Neural crest cell (in vitro differentiated cells): ENCODE data around the gene CRYBB1. TPM values are rescaled to one million over a fixed set of nuclear protein-coding genes. Genes with fewer than 3 reads are reported as not detected.

ENCODE experiments used
- DNase-seq: peaks from one replicate; pipeline ENCODE4 v3.0.0; 2021; ENCODE audit warnings: low read depth, mixed read lengths, low spot score
- H3K27ac Mint-ChIP-seq: one replicate; pipeline ENCODE4 v1.8.0; 2021; ENCODE audit warnings: mild to moderate bottlenecking, mixed read lengths; ENCODE audit not compliant: unreplicated experiment
- H3K27me3 Mint-ChIP-seq: 2 replicates; pipeline ENCODE4 v1.8.0; 2021; ENCODE audit warnings: low read depth, mild to moderate bottlenecking, mixed read lengths
- H3K36me3 Mint-ChIP-seq: 2 replicates; pipeline ENCODE4 v1.8.0; 2021; ENCODE audit warnings: low read depth, mild to moderate bottlenecking, mixed read lengths
- H3K4me1 Mint-ChIP-seq: 2 replicates; pipeline ENCODE4 v1.8.0; 2021; ENCODE audit warnings: mixed read lengths
- H3K4me3 Mint-ChIP-seq: one replicate; pipeline ENCODE4 v1.8.0; 2021; ENCODE audit warnings: mild to moderate bottlenecking, mixed read lengths
- H3K9me3 Mint-ChIP-seq: 2 replicates; pipeline ENCODE4 v1.8.0; 2021; ENCODE audit warnings: mixed read lengths
- total RNA-seq: library from RNA; stranded (reverse); gene quantifications from 2 replicates; pipeline ENCODE4 v1.2.1, GENCODE V29; 2021
- TF ChIP-seq, protein P1 (sequence below): fragments of 200-600 bp; sonication (generic); conservative IDR thresholded peaks from 2 replicates; pipeline ENCODE4 v1.5.0; 2021; ENCODE audit warnings: antibody characterized with exemption, mild to moderate bottlenecking

Gene CRYBB1
- total RNA-seq, 1 donor from 2014 or later = not detected

GRCh38 chr22:26602127-26602526, 15.7 kb downstream of the CRYBB1 start:
- no peak overlapping the region for H3K27ac Mint-ChIP-seq
- no peaks in the 10 kb centered on the region for H3K4me1 Mint-ChIP-seq
- DNase-seq = no peak
- TF ChIP-seq, protein P1, sequence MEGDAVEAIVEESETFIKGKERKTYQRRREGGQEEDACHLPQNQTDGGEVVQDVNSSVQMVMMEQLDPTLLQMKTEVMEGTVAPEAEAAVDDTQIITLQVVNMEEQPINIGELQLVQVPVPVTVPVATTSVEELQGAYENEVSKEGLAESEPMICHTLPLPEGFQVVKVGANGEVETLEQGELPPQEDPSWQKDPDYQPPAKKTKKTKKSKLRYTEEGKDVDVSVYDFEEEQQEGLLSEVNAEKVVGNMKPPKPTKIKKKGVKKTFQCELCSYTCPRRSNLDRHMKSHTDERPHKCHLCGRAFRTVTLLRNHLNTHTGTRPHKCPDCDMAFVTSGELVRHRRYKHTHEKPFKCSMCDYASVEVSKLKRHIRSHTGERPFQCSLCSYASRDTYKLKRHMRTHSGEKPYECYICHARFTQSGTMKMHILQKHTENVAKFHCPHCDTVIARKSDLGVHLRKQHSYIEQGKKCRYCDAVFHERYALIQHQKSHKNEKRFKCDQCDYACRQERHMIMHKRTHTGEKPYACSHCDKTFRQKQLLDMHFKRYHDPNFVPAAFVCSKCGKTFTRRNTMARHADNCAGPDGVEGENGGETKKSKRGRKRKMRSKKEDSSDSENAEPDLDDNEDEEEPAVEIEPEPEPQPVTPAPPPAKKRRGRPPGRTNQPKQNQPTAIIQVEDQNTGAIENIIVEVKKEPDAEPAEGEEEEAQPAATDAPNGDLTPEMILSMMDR = no peak
- H3K27me3 Mint-ChIP-seq = peaks cover 32% of the 10 kb centered on the region
- H3K4me3 Mint-ChIP-seq = no peak overlapping the region
- H3K9me3 Mint-ChIP-seq = no peaks in the 10 kb centered on the region
- no peaks in the 10 kb centered on the region for H3K36me3 Mint-ChIP-seq

DNA sequence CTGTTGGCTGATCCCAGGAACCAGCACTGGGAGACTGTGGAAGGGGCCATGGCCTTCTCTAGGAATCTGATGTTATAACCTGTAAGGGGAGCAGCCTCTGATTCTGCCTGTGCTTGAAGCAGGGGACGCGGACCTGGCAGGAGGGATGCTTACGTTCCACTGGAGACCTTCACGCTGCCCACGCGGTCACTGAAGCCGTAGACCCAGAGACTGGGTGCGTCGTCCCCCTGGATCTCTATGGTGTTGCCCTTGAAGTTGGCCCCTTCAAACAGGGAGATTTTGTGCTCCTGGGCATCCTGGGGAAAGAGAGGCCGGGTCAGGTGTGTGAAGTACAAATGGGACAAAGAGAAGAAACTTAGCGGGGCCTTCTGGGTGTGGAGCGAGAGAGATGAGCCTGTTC, 16.1 kb downstream of the CRYBB1 start:
- no peak overlapping the region for H3K4me3 Mint-ChIP-seq
- TF ChIP-seq, protein P1 = no peak
- H3K27me3 Mint-ChIP-seq = peaks cover 36% of the 10 kb centered on the region
- H3K9me3 Mint-ChIP-seq = no peaks in the 10 kb centered on the region
- no peaks in the 10 kb centered on the region for H3K36me3 Mint-ChIP-seq
- H3K27ac Mint-ChIP-seq = no peak overlapping the region
- DNase-seq = no peak
- no peaks in the 10 kb centered on the region for H3K4me1 Mint-ChIP-seq

- Mint-ChIP-seq H3K9me3 (no peaks in the 10 kb centered on the region), H3K27me3 (peaks cover 40% of the 10 kb centered on the region), H3K36me3 (no peaks in the 10 kb centered on the region), H3K27ac (no peak overlapping the region), H3K4me3 (no peak overlapping the region), H3K4me1 (no peaks in the 10 kb centered on the region)
- no peak for DNase-seq
- TF ChIP-seq, protein P1 = no peak
These were observed 18.3 kb downstream of the CRYBB1 start for GRCh38 chr22:26599505-26599904.

- no peaks in the 10 kb centered on the region for H3K36me3 Mint-ChIP-seq
- no peak overlapping the region for H3K27ac Mint-ChIP-seq
- TF ChIP-seq, protein P1 = no peak
- no peaks in the 10 kb centered on the region for H3K9me3 Mint-ChIP-seq
- DNase-seq = no peak
- no peak overlapping the region for H3K4me3 Mint-ChIP-seq
- no peaks in the 10 kb centered on the region for H3K4me1 Mint-ChIP-seq
- peaks cover 53% of the 10 kb centered on the region for H3K27me3 Mint-ChIP-seq
These were observed 20.3 kb downstream of the CRYBB1 start for GRCh38 chr22:26597480-26597879.

DNA sequence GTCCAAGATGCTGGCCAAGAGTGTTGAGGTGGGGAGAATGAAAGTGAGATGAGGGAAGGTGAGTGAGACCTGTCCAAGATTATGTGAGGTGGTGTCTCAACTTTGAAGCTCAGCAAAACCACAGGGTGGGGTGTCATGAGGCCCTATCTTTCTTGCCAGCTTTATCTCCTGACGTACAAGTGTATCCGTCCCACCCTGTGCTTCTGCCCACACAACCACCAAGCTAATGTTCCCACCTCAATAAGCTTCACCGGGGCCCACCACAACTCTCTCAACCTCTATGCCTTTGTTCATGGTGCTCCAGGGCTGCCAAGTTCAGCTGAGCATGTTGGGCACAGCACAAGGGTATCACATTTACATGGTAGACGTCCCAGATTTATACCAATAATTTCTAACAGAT, 20.8 kb downstream of the CRYBB1 start:
- no peaks in the 10 kb centered on the region for H3K9me3 Mint-ChIP-seq
- peaks cover 57% of the 10 kb centered on the region for H3K27me3 Mint-ChIP-seq
- TF ChIP-seq, protein P1 = no peak
- H3K4me3 Mint-ChIP-seq = no peak overlapping the region
- H3K36me3 Mint-ChIP-seq = no peaks in the 10 kb centered on the region
- no peaks in the 10 kb centered on the region for H3K4me1 Mint-ChIP-seq
- no peak for DNase-seq
- peak overlapping the region; percentile 45 for H3K27ac Mint-ChIP-seq

DNA sequence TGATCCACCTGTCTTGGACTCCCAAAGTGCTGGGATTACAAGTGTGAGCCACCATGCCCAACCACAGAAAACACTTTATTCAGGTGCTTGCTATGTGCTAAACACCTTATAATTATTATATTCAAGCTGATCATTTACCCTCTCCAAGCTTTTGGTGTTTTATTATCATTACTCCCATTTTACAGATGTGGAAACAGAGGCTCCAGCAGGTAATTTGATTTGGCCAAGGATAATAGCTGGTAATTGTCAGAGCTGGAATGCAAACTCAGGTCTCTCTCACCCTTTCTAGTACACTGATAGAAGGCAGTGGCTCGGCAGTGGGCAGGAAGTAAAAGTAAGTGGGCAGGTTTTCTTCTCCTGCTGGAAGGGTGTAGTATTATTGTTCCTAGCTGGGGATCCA, 24.1 kb downstream of the CRYBB1 start:
- Mint-ChIP-seq H3K4me1 (no peaks in the 10 kb centered on the region), H3K27me3 (peaks cover 47% of the 10 kb centered on the region), H3K4me3 (no peak overlapping the region), H3K27ac (no peak overlapping the region), H3K36me3 (no peaks in the 10 kb centered on the region), H3K9me3 (no peaks in the 10 kb centered on the region)
- no peak for DNase-seq
- TF ChIP-seq, protein P1 = no peak
